Fibroblast of pulmonary artery (primary cell): ENCODE data around the gene RBM34.

Source experiments
- DNase-seq: peaks from one replicate; pipeline ENCODE4 v3.0.0-alpha.2; 2010; ENCODE audit warnings: low read depth
- H3K4me3 ChIP-seq: replicated peaks from 2 replicates; pipeline ENCODE4 v1.5.1; 2011; ENCODE audit warnings: low read depth, mild to moderate bottlenecking, control low read depth, low read length, moderate library complexity
- CTCF ChIP-seq: IDR thresholded peaks from 2 replicates; pipeline ENCODE4 v1.5.1; 2011; ENCODE audit warnings: mild to moderate bottlenecking, control low read depth, low read length, inconsistent platforms; ENCODE audit errors: missing control alignments

The RBM34 gene

GRCh38 chr1:235122348-235122747 lies 38.7 kb downstream of the RBM34 start:
- TF ChIP-seq CTCF, result no peak
- DNase-seq, result no peak
- H3K4me3 ChIP-seq, result no peak overlapping the region

GRCh38 chr1:235113183-235113917 lies 47.7 kb downstream of the RBM34 start:
- H3K4me3 ChIP-seq, result no peak overlapping the region
- TF ChIP-seq CTCF, result no peak
- no peak for DNase-seq

GRCh38 chr1:235112297-235113182 lies 48.5 kb downstream of the RBM34 start:
- H3K4me3 ChIP-seq, result no peak overlapping the region
- no peak for TF ChIP-seq CTCF
- no peak for DNase-seq

DNA sequence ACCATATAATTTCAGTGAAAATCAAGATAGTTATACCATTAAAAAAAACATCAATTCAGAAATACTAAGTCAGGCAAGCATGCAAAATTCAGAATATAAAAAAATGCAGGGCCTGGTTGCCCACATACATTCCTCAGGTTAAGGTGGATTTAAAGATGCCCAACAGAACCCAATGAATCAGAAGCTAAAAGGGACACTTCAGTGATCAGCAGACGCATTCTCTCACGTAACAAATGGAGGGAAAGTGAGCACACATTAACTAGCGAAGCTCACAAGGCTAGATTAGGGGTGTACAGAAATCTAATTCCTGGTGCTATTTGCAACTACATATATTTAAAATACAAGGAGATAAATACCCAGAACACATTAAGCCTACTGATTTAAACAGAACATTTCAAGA lies 49.9 kb downstream of the RBM34 start:
- H3K4me3 ChIP-seq, result no peak overlapping the region
- no peak for DNase-seq
- no peak for TF ChIP-seq CTCF

- DNase-seq, result no peak
- H3K4me3 ChIP-seq, result no peak overlapping the region
- TF ChIP-seq CTCF, result no peak
These were observed 52.2 kb downstream of the RBM34 start for GRCh38 chr1:235108876-235109275.

GRCh38 chr1:235108185-235108593 lies 52.9 kb downstream of the RBM34 start:
- no peak overlapping the region for H3K4me3 ChIP-seq
- no peak for TF ChIP-seq CTCF
- no peak for DNase-seq
